SK-MEL-5 (cell line): Measurements from ENCODE around the gene COL20A1. TPM values are rescaled to one million over a fixed set of nuclear protein-coding genes. Genes with fewer than 3 reads are reported as not detected.
"Not testable (repeated sequence)": the region's sequence is repeated elsewhere in the genome, so short reads cannot be mapped to it uniquely, and the experiment has no call there.

Experiments used
- DNase-seq: peaks from one replicate; pipeline ENCODE4 v3.0.0-alpha.2; 2016; ENCODE audit warnings: low read depth, low spot score
- in situ Hi-C: cut with HindIII; loops from 2 replicates; pipeline ENCODE4 v1.10.0; 2016; ENCODE audit warnings: low sequenced_read_pairs, high pct_unique_total_duplicates, low pct_unique_long_range_greater_than_20kb
- polyA plus RNA-seq, 2 experiments: library from polyadenylated mRNA; depleted of rRNA; stranded (reverse); fragments of >200 nt; gene quantifications; 2 replicates each; pipeline ENCODE4 v1.2.3, GENCODE V29; 2015
- total RNA-seq: library from RNA; depleted of rRNA; stranded (reverse); fragments of >200 nt; shearing (Covaris generic); gene quantifications from 2 replicates; pipeline ENCODE4 v1.2.3, GENCODE V29; 2014; rRNA removed

The COL20A1 gene
- total RNA-seq = not detected in 2 replicates
- polyA plus RNA-seq (2015; cell fraction: cytosol; rRNA removed) = not detected in 2 replicates
- 0.96 and 1.8 TPM in 2 replicates for polyA plus RNA-seq (2015; cell fraction: nucleus; rRNA removed)

DNA sequence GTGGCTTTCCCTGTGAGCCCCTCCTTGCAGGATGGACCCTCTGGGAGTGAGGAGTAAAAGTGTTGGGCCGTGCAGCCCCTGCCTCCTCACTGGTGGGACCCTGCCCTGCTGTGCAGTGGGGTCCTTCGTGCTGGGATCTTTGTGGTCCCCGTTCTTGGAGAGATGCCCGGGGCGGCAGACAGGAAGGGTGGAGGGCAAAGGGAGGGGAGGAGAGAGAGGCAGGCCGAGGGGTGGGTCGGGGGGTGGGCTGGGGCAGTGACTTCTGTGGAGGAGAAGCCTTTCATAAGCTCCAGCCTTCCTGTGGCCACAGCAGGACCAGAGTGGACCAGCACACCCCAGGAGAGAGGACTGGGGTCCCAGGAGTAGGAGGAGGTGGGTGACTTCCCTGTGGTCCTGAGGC, at the start of gene COL20A1:
TSS of gene COL20A1 (plus strand) at position 283 of the 400 bp plus-strand sequence. CDS start 1,922 bp downstream, outside the sequence.
- DNase-seq = no peak
- in situ Hi-C loops = no loop called here

DNA sequence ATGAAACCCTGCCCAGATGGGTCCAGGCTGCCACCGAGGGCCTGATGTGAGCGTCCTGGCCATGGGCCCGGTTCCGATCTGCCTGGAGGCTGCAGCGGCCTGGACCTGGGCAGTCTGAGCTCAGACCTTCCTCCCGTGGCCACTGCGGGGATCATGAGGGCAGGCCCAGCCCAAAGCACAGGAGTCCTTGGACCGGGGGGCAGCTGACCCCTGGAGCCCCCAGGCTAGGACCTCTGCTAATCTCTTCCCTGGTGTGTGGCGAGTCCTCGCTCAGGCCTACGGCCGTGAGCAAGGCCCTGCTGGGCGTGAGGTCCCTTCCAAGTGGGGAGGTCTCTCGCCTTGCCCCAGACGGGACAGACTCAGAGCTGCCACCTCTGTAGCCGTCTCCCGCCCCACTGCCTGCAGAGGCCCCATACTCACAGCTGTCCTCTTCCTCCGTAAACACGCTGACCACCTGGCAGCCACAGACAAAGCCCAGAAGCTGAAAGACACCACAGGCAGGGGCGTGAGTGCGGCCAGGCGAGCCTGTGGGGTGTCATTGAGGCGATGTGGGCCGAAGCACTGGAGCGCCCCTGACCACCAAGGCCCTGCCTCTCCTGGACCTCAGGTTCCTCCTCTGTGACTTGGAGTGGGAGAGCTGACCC, 49.3 kb upstream of the COL20A1 start:
- DNase-seq = no peak
- in situ Hi-C loops = no loop called here

DNA sequence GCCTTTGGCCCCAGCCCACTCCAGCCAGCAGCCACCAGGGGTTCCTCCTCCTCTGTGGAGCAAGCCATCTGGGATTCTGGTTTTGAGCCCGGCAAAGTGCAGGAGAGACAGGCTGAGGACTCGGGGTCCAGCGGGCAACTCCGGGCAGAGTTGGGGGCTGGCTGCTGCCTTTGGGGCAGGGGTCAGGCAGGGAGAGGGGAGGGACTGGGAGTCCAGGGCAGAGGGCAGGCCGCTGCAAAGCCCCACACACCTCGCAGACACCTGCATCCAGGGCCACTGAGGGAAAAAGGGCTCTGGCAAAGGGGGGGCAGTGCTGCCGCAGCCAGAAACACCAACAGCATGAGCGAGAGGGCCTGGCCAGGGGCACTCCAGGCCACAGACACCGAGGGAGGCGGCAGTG, 48.5 kb upstream of the COL20A1 start:
- in situ Hi-C loops = no loop called here
- DNase-seq = no peak

DNA sequence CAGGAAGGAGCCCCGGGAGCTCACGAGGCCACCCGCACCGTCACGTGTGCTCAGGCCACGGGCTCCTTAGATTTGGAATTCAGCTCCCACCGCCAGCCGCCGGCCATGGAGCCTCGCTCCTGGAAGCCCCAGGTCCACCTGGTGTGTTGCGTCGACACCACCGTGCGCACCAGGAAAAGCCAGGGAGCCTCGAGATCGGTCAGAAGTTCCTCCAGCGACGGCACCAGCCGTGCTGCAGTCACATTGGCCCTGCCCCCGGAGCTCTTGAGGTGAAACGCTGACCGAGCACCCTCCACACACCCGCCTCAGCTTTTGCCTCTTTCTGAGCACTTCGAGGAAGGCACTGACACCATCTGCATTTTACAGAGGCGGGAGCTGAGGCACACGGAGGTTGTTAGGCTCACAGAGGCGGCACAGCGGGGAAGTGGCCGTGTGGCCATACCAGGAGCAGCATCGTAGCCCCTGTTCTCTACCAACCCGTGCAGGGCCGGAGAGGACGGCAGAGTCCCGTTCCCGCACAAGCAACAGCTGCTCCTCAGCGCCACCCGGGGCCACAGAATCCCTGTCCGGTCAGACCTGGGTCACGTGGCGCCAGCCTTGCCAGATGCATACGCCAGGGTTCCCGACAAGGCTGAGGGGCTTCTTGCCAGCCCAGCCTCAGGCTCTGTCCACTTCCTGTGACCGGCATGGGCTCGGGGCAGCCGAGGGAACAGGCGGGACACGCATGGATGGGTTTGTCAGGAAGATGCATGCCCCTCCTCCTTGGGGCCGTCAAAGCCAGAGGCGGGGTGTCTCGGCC, 46.3 kb upstream of the COL20A1 start:
- no peak for DNase-seq
- in situ Hi-C loops = no loop called here

DNA sequence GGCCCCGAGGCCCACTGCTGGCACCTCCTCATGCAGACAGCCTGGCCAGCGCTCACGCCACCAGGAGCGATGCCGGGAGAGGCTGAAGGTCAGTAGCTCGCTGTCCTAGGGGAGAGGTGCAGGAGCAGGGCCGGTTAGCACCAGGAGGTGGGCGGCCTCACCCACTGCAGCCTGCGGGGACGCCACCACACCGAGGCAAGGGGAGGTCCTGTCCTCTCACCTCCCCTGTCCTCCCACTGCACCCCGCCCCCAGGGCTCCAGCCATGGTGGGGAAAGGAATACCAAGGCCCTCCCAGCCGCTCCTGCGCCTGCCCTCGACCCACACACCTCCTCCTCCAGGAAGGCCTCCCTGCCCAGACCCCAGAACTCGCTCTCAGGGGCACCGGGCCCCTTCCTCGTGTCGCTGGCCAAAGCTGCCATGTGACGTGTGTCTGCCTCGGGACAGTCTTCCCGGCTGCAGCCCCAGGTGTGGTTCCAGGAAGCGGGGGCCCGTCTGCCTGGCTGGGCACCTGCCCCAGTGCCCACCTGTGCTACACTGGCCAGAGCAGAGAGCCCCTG, 45.2 kb upstream of the COL20A1 start:
- in situ Hi-C loops = no loop called here
- no peak for DNase-seq

DNA sequence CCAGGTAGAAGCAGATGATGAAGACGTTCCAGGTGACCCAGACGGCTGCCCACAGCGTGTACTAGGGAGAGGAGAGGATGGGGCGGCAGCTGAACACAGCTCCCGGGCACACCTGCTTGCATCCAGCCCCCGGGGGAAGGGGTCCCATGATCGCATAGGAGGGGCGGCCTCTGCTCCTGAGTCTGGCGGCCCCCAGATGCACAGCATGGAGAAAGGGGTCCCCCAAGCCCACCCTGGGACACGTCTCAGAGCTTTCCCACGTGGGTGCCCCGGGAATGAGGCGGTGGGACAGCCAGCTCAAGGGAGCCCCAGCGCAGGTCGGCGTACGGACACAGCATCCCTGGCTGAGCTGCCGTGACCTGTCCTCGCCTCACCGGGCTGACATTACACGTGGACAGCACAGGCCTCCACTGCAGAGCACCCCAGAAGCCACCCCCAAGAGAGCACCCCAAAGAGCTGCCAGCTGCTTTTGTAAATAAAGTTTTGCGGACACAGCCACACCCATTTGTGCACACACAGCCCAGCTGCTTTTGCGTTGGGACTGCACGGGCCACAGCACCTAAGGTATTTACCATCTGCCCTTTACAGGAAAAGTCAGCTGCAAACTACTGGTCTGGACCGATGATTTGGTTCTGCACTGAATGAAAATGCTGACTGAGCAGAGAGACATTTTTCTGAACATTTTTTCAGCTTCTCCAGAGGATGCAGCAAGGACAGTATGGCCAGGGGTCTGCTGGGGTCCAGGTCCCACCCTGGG, 44.0 kb upstream of the COL20A1 start:
- DNase-seq = no peak
- in situ Hi-C loops = no loop called here

DNA sequence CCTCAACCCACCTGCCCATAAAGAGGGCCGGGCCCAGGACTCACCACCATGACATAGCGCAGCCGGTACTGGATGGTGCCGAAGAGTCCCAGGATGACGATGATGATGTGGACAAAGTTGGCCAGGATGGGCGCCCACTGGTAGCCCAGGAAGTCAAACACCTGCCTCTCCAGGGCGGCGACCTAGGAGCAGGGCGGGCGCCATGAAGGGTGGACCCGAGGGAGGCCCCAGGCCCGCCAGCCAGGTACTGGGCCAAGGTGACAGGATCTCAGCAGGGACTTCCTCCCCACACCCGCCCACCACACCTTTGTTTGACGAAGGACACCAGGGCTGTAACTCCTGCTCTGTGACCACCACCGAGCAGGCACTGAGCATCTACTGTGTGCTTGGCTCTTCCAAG, 43.1 kb upstream of the COL20A1 start:
- in situ Hi-C loops = no loop called here

DNA sequence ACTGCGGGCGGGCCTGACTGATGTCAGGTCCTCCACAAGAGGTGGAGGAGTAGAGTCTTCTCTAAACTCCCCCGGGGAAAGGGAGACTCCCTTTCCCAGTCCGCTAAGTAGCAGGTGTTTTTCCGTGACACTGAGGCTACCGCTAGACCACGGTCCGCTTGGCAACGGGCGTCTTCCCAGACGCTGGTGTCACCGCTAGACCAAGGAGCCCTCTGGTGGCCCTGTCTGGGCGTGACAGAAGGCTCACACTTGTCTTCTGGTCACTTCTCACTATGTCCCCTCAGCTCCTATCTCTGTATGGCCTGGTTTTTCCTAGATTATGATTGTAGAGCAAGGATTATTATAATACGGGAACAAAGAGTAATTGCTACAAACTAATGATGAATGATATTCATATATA, 41.6 kb upstream of the COL20A1 start:
- DNase-seq, in situ Hi-C loops: not testable (repeated sequence)

More for the DNA sequence above, 43.1 kb upstream of the COL20A1 start:
- no peak for DNase-seq

DNA sequence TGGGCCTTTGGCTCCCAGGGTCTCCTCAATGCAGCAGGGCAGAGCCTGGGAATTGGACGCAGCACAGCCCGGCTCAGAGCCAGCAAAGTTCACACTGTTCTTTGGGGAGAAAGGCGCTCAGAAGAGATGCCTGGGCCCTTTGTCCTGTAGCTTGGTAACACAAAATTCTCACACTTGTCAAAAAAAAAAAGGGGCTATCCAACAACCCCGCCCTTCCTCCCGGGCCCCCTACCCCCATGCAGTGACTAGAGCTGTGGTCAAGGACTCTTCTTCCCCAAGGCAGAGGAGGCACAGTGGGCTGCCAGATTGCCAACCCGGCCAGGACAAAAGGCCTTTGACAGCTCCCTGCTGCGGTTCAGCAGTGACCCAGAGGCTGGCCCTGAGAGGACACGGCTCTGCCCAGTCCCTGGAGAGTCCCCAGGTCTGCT, 40.7 kb upstream of the COL20A1 start:
- in situ Hi-C loops = no loop called here

DNA sequence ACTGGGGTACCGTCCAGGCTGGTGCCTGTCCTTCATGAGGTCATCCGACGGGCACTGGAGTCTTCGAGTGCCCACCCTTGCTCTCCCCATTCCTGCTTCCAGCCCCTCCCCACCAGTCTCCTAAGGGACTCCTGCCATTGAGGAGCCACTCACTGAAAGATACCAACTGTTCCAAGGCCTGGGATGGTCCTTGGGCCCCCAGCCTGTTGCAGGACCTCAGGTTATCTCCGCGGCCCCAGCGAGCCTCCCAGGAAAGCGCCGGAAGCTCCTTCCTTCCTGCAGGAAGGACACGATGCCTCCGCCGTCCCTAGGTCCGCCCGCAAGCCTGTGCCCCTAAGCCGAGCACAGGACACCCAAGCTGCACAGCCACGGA, 39.9 kb upstream of the COL20A1 start:
- in situ Hi-C loops = no loop called here

More for the DNA sequence above, 40.7 kb upstream of the COL20A1 start:
- no peak for DNase-seq

DNA sequence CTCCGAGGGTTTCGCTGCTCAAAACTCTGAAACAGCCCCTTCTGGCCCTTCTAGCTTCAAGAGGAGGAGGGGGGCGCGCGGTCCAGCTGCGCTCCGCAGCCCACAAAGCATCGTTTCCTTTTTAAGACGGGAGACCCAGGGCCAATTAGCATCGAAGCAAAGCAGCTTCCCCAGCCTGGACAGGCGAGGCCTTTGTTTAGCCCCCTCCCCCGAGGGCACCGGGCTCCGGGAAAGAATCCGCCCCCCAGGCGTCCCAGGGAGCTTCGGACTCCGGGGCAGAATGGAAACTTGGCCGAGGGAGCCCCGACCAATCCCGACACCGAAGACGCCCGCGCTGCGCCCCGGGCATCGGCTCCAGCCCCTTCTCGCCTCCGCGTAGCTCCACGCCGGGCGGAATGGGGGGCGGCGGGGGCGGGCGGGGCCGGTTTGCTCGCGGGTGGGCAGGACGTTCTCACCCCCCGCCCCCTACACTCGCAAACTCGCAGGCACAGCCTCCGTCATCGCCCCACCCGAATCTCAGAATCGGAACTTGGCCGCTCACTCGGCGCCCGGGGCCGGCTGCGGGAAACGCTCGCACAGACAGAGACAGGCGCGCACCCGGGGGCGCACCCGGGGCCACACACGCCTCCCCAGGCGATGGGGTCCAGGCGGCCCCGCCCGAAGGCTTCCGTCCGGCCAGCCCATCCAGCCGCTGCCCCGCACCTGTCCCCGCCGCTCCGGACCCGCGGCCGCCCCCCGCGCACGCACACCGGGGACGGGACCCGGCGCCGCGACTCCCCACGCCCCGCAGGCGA, 39.4 kb upstream of the COL20A1 start:
- in situ Hi-C loops = no loop called here
- DNase-seq = no peak

More for the DNA sequence above, 39.9 kb upstream of the COL20A1 start:
- no peak for DNase-seq

DNA sequence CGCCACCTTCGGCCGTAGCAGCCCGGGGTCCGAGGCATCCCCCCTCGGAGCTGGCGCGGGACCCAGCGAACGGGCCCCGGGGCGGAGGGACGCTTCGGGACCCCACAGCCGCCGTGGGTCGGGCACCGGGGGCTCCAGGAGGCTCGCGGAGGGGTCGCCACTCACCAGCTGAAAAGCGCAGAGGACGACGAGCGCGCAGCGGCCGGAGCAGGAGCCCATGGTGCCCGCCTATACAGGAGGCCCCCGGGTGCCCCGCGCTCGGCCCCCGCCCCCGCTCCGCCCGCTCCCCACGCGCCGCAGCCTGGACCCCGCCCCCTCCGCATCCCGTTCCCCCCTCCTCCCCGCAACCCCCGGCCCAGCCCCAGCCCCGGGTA, 38.8 kb upstream of the COL20A1 start, which contains the start of gene NKAIN4:
TSS of gene NKAIN4 (minus strand) at position 232 of the 374 bp plus-strand sequence. CDS start at position 219, 13 bp downstream.
- in situ Hi-C loops = no loop called here
- no peak for DNase-seq

DNA sequence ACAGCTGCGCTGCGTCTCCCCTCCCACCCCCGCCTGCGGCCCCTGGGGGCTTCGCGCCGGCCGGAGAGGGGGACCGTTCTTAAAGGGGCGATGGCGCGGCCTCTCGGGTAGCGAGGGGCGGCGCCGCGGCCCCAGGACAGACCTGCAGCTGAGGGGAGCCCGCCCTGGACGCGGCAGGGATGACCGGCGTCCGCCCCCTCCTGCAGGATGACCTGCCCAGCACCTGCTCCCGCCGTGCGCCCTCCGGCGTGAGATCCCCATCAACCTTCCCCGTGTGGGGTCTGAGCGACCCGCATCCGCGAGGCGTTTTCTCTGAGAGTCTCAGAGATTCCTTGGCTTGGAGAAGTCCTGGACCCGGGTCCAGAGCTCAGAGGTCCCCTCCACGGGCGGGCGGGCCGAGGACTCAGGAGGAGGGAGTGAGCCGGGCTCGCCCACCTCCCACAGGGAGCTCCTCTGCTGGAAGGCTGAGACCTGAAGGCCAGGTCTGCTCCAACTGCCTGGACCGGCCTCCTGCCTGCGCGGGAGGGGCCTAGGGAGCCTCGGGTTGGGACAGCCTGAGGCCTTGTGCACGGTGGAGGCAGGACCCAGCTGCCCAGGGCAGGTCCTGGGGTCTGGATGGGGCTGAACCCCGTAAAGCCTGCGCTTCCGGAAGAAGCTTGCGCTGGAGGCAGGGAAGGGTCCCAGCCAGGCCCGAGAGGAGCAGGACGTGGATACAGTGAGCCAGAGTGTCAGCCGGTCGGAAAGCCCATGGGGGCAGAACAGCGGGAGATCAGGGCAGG, 38.2 kb upstream of the COL20A1 start:
- no peak for DNase-seq
- in situ Hi-C loops = no loop called here

DNA sequence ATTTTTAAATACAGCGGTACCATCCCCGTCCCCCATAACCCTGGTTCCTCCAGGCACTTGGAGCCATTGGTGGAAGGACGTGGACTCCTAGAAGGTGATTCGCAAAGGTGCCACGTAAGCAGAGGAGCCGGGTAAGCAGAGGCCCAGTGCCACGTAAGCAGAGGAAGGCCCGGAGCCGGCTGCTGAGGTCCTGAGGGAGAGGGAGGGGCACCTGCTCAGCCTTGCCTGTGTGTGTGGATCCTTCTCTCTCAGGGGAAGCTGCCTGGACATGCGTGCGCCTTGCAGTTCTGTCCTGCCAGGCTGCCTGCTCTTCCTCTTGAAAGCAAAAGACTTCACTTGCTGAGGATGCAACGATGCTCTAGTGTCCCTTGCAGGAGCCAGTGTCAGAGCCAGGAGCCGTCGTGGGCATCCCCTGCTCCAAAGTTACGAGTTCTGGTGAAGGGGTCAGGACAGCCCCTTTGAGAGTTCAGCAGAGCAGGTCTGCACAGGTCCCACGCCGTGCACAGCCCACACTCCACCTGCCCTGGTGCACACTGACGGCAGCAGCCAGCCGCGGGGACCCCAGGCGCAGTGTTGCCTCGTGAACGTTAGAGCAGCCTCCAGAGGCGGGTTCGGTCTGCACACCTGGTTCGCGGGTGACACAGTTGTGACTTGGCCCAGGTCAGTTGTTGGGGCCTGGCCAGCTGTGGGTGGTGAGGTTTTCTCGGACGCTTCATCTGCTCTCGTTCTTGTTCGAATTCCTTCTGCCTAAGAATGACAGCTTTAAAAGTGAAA, 36.9 kb upstream of the COL20A1 start:
- DNase-seq = no peak
- in situ Hi-C loops = no loop called here

DNA sequence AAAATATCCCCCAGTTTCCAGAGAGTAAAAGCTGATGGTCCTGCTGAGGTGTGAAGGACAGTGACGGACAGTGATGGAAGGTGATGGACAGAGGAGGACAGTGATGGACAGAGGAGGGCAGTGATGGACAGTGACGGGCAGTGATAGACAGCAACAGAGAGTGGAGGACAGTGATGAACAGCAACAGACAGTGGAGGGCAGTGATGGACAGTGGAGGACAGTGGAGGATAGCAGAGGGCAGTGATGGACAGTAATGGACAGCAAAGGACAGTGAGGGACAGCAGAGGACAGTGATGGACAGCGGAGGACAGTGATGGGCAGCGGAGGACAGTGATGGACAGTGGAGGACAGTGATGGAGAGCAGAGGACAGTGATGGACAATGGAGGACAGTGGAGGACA, 36.0 kb upstream of the COL20A1 start:
- DNase-seq = no peak
- in situ Hi-C loops = no loop called here

DNA sequence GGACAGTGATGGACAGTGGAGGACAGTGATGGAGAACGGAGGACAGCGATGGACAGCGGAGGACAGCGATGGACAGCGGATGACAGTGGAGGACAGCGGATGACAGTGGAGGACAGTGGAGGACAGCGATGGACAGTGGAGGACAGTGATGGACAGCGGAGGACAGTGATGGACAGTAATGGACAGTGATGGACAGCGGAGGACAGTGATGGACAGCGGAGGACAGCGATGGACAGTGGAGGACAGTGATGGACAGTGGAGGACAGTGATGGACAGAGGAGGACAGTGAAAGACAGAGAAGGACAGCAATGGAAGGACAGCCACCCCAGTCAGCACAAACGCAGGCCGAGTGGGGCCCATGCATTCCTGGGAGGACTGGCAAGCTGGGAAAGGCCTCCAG, 35.4 kb upstream of the COL20A1 start:
- DNase-seq = no peak
- in situ Hi-C loops = no loop called here
